Measurements from ENCODE around the gene HTR4.

HTR4 gene

DNA sequence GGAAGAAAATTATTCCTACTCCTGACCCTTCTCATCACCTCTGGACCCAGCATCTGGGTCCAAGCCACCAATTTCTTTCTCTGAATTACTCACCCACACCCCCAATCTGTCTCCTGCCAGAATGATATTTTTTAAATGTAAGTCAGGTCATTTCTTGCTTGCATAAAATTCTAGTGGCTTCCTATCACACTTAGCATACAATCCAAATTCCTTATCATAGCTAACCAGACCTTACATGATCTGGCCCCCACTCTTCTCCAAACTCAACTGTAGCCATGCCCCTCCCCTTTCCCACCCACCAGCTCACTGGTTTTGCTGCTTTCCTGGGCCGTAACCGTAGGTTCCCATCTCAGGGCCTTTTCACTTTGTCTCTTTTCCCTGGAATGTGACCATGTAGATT lies 15.2 kb downstream of the HTR4 start:
- no peak for DNase-seq (ENCODE audit: low read depth)
- TF ChIP-seq, protein P1, sequence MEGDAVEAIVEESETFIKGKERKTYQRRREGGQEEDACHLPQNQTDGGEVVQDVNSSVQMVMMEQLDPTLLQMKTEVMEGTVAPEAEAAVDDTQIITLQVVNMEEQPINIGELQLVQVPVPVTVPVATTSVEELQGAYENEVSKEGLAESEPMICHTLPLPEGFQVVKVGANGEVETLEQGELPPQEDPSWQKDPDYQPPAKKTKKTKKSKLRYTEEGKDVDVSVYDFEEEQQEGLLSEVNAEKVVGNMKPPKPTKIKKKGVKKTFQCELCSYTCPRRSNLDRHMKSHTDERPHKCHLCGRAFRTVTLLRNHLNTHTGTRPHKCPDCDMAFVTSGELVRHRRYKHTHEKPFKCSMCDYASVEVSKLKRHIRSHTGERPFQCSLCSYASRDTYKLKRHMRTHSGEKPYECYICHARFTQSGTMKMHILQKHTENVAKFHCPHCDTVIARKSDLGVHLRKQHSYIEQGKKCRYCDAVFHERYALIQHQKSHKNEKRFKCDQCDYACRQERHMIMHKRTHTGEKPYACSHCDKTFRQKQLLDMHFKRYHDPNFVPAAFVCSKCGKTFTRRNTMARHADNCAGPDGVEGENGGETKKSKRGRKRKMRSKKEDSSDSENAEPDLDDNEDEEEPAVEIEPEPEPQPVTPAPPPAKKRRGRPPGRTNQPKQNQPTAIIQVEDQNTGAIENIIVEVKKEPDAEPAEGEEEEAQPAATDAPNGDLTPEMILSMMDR (conservative IDR thresholded peaks at IDR 0.05; ENCODE audit: low read length) = no peak
- no peak overlapping the region for H3K4me3 ChIP-seq (ENCODE audit: low read length)

DNA sequence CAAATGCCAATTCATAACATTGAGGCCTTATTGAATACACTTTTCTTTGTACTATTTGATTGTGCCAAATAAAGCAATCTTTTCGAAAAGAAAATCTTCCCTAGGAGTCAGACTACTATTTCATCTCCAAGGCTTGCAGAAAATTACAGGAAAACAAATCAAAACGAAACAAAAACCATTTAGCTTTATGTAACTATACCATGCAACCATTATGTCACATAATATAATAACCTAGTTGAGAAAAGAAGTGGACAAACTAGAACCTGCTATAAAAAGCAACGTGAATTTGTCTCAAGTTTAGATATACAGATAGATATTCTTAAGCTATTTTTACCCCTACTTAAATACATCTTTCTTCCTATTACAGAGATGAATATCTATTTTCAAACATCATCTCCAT lies 18.0 kb downstream of the HTR4 start:
- TF ChIP-seq, protein P1 (conservative IDR thresholded peaks at IDR 0.05; ENCODE audit: low read length) = no peak
- no peak for DNase-seq (ENCODE audit: low read depth)
- H3K4me3 ChIP-seq (ENCODE audit: low read length) = no peak overlapping the region

DNA sequence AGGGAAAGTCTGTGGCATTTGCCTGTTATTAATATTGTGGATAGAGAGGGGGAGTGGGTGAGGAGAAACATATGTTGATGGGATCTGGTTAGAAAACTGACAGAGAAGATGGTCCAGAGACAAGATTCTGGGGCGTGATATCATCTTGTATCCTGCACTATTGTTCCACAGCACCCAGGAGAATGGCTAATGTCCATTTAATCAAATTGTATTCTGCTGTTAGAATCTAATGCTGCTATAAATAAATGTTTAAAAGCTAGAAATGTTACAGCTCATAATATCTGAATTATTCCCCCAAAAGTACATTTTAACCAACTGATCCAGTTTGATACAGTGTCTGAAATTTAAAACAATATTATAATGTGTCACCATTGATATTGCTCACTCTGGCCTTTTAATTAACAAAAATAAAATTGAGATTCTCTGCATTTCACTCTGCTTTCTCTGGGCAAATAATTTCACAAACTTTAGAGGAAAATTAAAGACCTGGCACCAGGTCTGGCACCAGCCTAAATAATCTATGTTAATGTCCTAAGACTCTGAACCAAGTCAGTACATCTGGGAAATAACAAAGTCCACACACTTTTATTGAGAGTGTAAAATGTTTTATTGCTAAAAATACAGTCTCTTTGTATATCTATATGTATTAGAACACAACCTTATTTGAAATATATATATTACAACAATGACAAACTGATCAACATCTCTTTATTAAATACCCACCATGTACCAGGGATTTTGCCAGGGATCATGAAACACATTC lies 18.8 kb downstream of the HTR4 start:
- TF ChIP-seq, protein P1 (conservative IDR thresholded peaks at IDR 0.05; ENCODE audit: low read length) = no peak
- DNase-seq (ENCODE audit: low read depth) = no peak
- H3K4me3 ChIP-seq (ENCODE audit: low read length) = no peak overlapping the region

DNA sequence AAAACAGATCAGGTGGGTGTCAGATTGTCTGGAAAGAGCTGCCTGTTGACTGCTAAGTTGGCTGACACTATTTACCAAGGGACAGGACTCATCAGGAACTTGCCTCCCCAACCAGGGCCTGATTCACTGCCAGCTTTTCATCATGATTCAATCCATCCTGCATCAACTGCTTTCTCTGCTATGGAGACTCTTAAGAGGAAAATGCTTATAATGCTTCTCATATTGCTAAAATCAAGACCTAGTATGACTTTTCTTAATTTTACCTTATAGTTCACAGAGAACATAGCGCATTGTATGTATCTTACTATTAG lies 21.3 kb downstream of the HTR4 start:
- DNase-seq (ENCODE audit: low read depth) = no peak
- H3K4me3 ChIP-seq (ENCODE audit: low read length) = no peak overlapping the region
- TF ChIP-seq, protein P1 (conservative IDR thresholded peaks at IDR 0.05; ENCODE audit: low read length) = no peak

DNA sequence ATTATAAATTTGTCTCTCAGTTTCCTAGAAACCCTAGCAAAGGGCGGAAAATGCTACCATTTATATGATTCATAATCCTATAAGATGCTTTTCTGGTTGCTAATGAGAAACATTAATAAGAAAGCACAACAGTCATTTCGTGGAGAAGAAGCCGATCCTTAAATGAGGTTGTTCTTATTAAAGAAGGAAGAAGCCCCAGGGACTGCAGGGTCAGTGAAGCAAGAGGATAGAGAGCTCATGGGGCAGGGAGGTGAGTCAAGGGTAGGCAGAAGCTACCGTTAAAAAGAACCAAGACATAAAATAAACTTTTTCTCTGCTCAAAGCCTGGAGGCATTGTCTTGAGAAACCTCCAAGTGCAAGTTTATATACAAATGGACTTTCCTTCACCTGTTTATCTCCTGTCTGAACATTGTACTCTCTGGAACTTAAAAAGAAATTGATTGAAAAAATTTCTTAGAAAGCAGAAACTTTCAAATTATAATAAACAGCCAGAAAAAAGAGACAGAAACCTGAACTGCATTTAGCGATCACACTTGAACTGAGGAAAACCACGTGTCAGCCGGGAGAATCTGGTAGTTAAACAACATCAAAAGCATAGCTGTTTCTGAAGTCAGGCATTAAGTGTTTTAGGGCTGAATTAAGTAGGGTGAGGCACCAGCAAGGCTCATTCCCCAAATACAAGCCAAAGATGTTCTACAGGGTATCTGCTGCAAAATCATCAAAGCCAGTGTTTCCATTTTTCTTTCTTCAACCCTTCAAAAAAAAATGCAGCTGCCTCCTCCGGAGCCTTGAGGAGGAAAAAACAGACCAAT lies 21.9 kb downstream of the HTR4 start:
- no peak for DNase-seq (ENCODE audit: low read depth)
- H3K4me3 ChIP-seq (ENCODE audit: low read length) = no peak overlapping the region
- TF ChIP-seq, protein P1 (conservative IDR thresholded peaks at IDR 0.05; ENCODE audit: low read length) = no peak

DNA sequence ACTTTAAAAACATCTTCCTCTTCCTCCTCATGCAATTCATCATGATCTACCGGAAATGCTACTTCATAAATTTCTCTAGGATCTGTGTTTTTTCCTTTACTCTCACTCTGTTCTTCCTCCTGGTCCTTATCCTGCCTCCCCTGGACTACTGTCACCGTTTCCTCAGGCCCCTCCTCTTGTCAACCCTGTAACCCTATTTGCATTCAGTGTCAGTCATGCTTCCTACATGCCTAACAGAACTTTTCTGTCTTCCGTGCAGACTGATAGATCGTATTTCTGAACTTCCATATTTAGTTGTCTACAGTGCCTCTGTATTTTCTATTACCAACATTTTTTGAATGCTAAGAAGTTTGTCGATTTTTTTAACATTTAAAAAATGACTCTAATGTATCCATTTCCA lies 27.3 kb downstream of the HTR4 start:
- H3K4me3 ChIP-seq (ENCODE audit: low read length) = no peak overlapping the region
- no peak for DNase-seq (ENCODE audit: low read depth)
- TF ChIP-seq, protein P1 (conservative IDR thresholded peaks at IDR 0.05; ENCODE audit: low read length) = no peak

Measured in AG10803 (cell line).